Measurements from ENCODE around the gene ZNF248. TPM values are rescaled to one million over a fixed set of nuclear protein-coding genes. Genes with fewer than 3 reads are reported as not detected.

ZNF248 gene
- total RNA-seq, 6 experiments from 2014 or later: 3.3 to 5.5 (median 4.1) TPM

- TF ChIP-seq POLR2A (IDR thresholded peaks at IDR 0.05): no peak
- no peak for TF ChIP-seq CTCF (IDR thresholded peaks at IDR 0.05)
- Histone ChIP-seq H3K4me3 (peak overlapping the region; percentile 78 to 94 (median 93)), H3K27me3 (no peaks in the 10 kb centered on the region), H3K36me3 (no peaks in the 10 kb centered on the region), H3K27ac (peak overlapping the region; percentile 100), H3K9me3 (no peaks in the 10 kb centered on the region), H3K4me1 (peaks cover 0 to 15% (median 2%) of the 10 kb centered on the region in 4 donors)
- ATAC-seq (peak; percentile 10 to 37 (median 26)), DNase-seq (peak; percentile 35 to 59 (median 51))
- WGBS (ENCODE audit: insufficient coverage, low coverage, low lambda C conversion rate, missing lambda C conversion rate): under 1% methylated on average over 14 of the region's 16 CpGs
- intact Hi-C loops (cut with DNase I): no loop called here
These were observed 526 bp downstream of the ZNF248 start for GRCh38 chr10:37856881-37857286.

DNA sequence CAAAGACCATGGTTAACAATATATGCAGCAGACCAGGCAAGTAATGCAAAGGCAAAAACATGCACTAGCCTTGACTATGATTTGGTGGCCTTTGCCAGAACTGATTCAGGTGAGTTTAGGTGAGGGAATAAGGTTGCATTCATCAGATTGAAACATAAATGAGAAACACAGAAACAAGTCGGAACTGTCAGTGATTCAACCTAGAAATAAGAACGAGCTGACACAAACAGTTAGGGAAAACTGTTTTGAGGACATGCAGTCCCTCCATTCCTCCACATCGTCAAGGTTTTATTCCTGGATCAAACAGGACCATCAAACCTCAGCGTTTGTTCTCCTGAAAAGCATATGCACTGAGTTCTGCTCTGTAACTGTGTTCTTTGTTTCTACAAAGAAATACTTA, 1.8 kb downstream of the ZNF248 start:
- DNase-seq (no peak), ATAC-seq (no peak)
- Histone ChIP-seq H3K36me3 (no peaks in the 10 kb centered on the region), H3K9me3 (no peaks in the 10 kb centered on the region), H3K4me3 (no peak overlapping the region), H3K27me3 (no peaks in the 10 kb centered on the region), H3K4me1 (peaks cover 0 to 15% (median 2%) of the 10 kb centered on the region in 4 donors), H3K27ac (no peak overlapping the region)
- intact Hi-C loops (cut with DNase I): no loop called here
- WGBS (ENCODE audit: insufficient coverage, low coverage, low lambda C conversion rate, missing lambda C conversion rate): 85% methylated on average over 4 of the region's 4 CpGs
- no peak for TF ChIP-seq POLR2A (IDR thresholded peaks at IDR 0.05)
- TF ChIP-seq CTCF (IDR thresholded peaks at IDR 0.05): no peak

- Histone ChIP-seq H3K9me3 (no peaks in the 10 kb centered on the region), H3K4me3 (no peak overlapping the region), H3K27ac (no peak overlapping the region), H3K36me3 (no peaks in the 10 kb centered on the region), H3K4me1 (peaks cover 0 to 15% (median 2%) of the 10 kb centered on the region in 4 donors), H3K27me3 (no peaks in the 10 kb centered on the region)
- TF ChIP-seq POLR2A (IDR thresholded peaks at IDR 0.05) (no peak), CTCF (IDR thresholded peaks at IDR 0.05) (no peak)
- ATAC-seq: no peak
- DNase-seq: no peak
- intact Hi-C loops (cut with DNase I): no loop called here
These were observed 2.8 kb downstream of the ZNF248 start for GRCh38 chr10:37854626-37855025.

DNA sequence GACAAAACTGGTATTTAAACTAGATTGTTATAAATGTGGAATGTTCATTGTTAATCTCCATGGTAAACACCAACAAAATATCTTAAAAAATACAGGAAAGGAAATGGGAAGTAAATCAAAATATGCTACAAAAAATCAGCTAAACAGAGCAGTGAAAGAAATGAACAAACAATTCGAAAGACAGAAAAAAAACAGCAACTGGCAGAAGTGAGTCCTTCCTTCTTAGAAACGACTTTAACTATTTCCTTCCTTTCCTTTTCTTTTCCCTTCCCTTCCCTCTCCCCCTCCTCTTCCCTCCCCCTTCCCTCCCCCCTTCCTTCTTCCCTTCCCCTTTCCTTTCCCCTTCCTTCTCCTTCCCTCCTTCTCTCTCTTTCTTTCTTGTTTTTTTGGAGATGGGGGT, 12.8 kb downstream of the ZNF248 start:
- TF ChIP-seq CTCF (IDR thresholded peaks at IDR 0.05): no peak
- TF ChIP-seq POLR2A (IDR thresholded peaks at IDR 0.05): no peak
- no peaks in the 10 kb centered on the region for H3K27me3 ChIP-seq
- ATAC-seq (no peak), DNase-seq (no peak)
- intact Hi-C loops (cut with DNase I): no loop called here
- H3K36me3 ChIP-seq: no peaks in the 10 kb centered on the region
- H3K9me3 ChIP-seq: no peaks in the 10 kb centered on the region
- H3K4me3 ChIP-seq: no peak overlapping the region
- H3K27ac ChIP-seq: no peak overlapping the region
- no peaks in the 10 kb centered on the region for H3K4me1 ChIP-seq
- 77% methylated on average over 2 of the region's 2 CpGs for whole genome bisulfite sequencing (ENCODE audit: insufficient coverage, low coverage, low lambda C conversion rate, missing lambda C conversion rate)

DNA sequence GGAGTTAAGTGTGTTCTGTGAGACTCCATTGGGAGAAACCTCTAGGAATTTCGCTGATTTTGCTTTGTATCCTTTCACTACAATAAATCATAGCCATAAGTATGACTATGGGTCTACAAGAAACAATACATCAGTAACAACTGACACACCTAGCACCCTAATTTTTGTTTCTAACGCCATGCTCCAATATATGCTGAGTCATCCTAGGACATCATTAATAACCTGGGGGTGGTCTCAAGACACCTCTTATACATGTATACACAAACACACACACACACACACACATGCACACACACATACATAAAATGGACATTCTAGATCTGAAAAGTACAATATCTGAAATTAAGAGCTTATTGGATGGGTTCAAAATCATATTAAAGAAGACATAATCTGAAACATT, 18.2 kb downstream of the ZNF248 start:
- WGBS (ENCODE audit: insufficient coverage, low coverage, low lambda C conversion rate, missing lambda C conversion rate): 89% methylated on average over 2 of the region's 2 CpGs
- ATAC-seq (no peak), DNase-seq (no peak)
- H3K27ac ChIP-seq: no peak overlapping the region
- no peaks in the 10 kb centered on the region for H3K9me3 ChIP-seq
- no peak overlapping the region for H3K4me3 ChIP-seq
- peaks cover 0 to 27% (median 10%) of the 10 kb centered on the region in 4 donors for H3K36me3 ChIP-seq
- H3K4me1 ChIP-seq: no peaks in the 10 kb centered on the region
- H3K27me3 ChIP-seq: no peaks in the 10 kb centered on the region
- TF ChIP-seq POLR2A (IDR thresholded peaks at IDR 0.05) (no peak), CTCF (IDR thresholded peaks at IDR 0.05) (no peak)
- intact Hi-C loops (cut with DNase I): no loop called here
